K562 (cell line): ENCODE measurements around the gene BRME1. TPM values are rescaled to one million over a fixed set of nuclear protein-coding genes. Genes with fewer than 3 reads are reported as not detected.

Source experiments
- BCOR ChIP-seq: fragments of 450-650 bp; IDR thresholded peaks from 2 replicates; pipeline ENCODE4 v1.6.1; 2016
- CCAR2 ChIP-seq: fragments of 200-400 bp; formaldehyde crosslinking; IDR thresholded peaks from 2 replicates; pipeline ENCODE4 v1.6.1; 2017; ENCODE audit warnings: mild to moderate bottlenecking, low read depth, low read length
- GTF2A2 ChIP-seq: IDR thresholded peaks from 2 replicates; pipeline ENCODE4 v1.6.1; 2016; ENCODE audit warnings: mild to moderate bottlenecking, missing genetic modification characterization, missing compliant biosample characterization
- HDAC8 ChIP-seq: fragments of 450-650 bp; IDR thresholded peaks from 2 replicates; pipeline ENCODE4 v1.6.1; 2016; ENCODE audit warnings: mild to moderate bottlenecking, missing genetic modification characterization, moderate library complexity, missing compliant biosample characterization
- MTF1 ChIP-seq: fragments of 250-450 bp; sonication (Bioruptor Pico); IDR thresholded peaks from 2 replicates; pipeline ENCODE4 v1.9.0; 2021; ENCODE audit warnings: moderate library complexity, mild to moderate bottlenecking, inconsistent platforms, borderline replicate concordance
- NR4A1 ChIP-seq, 2 experiments: fragments of 250-450 bp in 1 of 2; fragments of 450-650 bp in 1 of 2; sonication (Bioruptor Pico) in 1 of 2; IDR thresholded peaks; 2 replicates each; pipeline versions ENCODE4 v1.4.0 to v1.6.1; 2016 to 2020; ENCODE audit warnings: mild to moderate bottlenecking in 2 of 2, missing compliant biosample characterization in 1 of 2, missing genetic modification characterization in 1 of 2, moderate library complexity in 1 of 2
- RBBP5 ChIP-seq: fragments of 200-600 bp; sonication (generic); IDR thresholded peaks from 2 replicates; pipeline ENCODE4 v1.6.1; 2012; ENCODE audit warnings: borderline replicate concordance, mild to moderate bottlenecking, low read length, control low read depth, inconsistent platforms; ENCODE audit not compliant: insufficient read depth, poor library complexity, severe bottlenecking
- SRSF1 ChIP-seq: fragments of 200-400 bp; formaldehyde crosslinking; IDR thresholded peaks from 2 replicates; pipeline ENCODE4 v1.6.1; 2017; ENCODE audit warnings: mild to moderate bottlenecking, low read depth, low read length, moderate library complexity
- TAF15 ChIP-seq: fragments of 200-400 bp; formaldehyde crosslinking; IDR thresholded peaks from 2 replicates; pipeline ENCODE4 v1.6.1; 2017; ENCODE audit warnings: mild to moderate bottlenecking, low read depth, low read length, moderate library complexity
- U2AF1 ChIP-seq: fragments of 200-400 bp; formaldehyde crosslinking; optimal IDR thresholded peaks from 2 replicates; pipeline ENCODE3; 2017; ENCODE audit warnings: mild to moderate bottlenecking, low read depth, low read length, moderate library complexity
- U2AF2 ChIP-seq: fragments of 200-400 bp; formaldehyde crosslinking; optimal IDR thresholded peaks from 2 replicates; pipeline ENCODE3; 2017; ENCODE audit warnings: low read depth, mild to moderate bottlenecking, low read length
- polyA plus RNA-seq, 8 experiments: library from polyadenylated mRNA; depleted of rRNA in 4 of 8; stranded (reverse) in 5 of 8; unstranded in 3 of 8; fragments of >200 nt; fragmentation: Nextera tagmentation in 2 of 8; fragmentation: Illumina TruSeq in 1 of 8; extraction: Ambion mirVana in 2 of 8; extraction: Trizol in 1 of 8; gene quantifications; 2 replicates each; pipeline versions ENCODE4 v1.2.1 to v1.2.3, GENCODE V29; 2011 to 2014; ENCODE audit warnings: inconsistent platforms in 1 of 8, missing spikeins in 1 of 8
- total RNA-seq, 7 experiments: library from RNA; depleted of rRNA in 6 of 7; stranded (reverse); fragments of >200 nt in 6 of 7; fragmentation: Illumina TruSeq in 2 of 7; extraction: Trizol in 2 of 7; gene quantifications; 2 replicates each; pipeline versions ENCODE4 v1.2.1 to v1.2.3, GENCODE V29; 2011 to 2021; ENCODE audit warnings: low replicate concordance in 1 of 7
- TF ChIP-seq, protein P1 (sequence below), 2 experiments: IDR thresholded peaks; 2 replicates each; pipeline ENCODE4 v1.6.1; 2011; ENCODE audit warnings: borderline replicate concordance in 1 of 2, control low read depth in 1 of 2, low read depth in 1 of 2, low read length in 1 of 2, mild to moderate bottlenecking in 1 of 2, mixed read lengths in 1 of 2, moderate library complexity in 1 of 2; ENCODE audit not compliant: insufficient read depth in 1 of 2, insufficient read length in 1 of 2, poor library complexity in 1 of 2, severe bottlenecking in 1 of 2; ENCODE audit errors: extremely low read depth in 1 of 2
- TF ChIP-seq, protein P2 (sequence below): IDR thresholded peaks from 2 replicates; pipeline ENCODE4 v1.6.1; 2012; ENCODE audit warnings: low read depth, low read length, improper control_type of control experiment, borderline replicate concordance
- TF ChIP-seq, protein P3 (sequence below), 2 experiments: fragments of 450-650 bp; formaldehyde crosslinking in 1 of 2; IDR thresholded peaks; 2 replicates each; pipeline versions ENCODE4 v1.4.0 to v1.6.1; 2014 to 2020; ENCODE audit warnings: mild to moderate bottlenecking in 2 of 2, borderline replicate concordance in 1 of 2, low read depth in 1 of 2

BRME1 gene
- total and polyA plus RNA-seq, 9 of the 15 experiments (the other 6 are each of a cell fraction or from before 2014, with no cell fraction given): 0.75 to 6.1 (median 3.6) TPM

DNA sequence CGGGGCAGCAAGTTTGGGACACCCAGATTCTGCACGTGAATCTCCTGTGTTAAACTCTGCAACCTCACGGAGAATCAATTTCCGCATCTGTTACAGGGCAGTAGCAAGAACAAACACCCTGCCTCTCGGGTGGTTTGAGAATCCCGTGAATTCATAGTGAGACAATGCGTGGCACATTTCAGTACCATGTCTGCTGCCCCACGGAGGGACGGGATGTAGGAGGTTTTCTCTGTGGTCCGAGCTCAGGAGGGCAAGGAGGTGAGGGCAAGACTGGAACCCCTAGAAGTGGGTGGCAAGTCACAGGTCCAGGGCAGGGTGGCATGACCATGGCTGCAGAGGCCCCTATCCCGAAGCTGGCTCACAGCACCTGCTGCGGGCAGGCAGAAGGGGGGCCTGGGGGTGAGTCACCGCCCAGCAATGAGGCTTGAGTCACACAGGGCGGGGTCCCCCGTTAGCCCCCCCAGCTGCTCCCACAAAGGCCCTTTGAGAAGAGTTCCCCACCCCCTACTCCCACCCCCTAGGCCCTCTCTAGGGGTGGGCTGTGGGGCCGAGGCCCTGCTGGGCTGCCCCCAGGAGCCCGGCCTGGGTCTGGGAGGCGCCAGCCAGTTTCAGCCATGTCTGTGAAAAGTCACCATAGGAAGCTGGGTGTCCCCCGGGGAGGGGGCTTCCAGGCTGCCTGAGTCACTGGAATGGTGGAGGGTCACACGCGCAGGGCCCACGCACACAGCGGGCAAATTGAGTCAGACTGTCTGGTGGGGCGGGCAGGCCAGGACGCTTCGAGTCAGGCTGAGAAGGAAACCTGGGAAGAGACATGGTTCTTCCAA is 54.8 kb downstream of the BRME1 start (continued):
- TF ChIP-seq, protein P1, sequence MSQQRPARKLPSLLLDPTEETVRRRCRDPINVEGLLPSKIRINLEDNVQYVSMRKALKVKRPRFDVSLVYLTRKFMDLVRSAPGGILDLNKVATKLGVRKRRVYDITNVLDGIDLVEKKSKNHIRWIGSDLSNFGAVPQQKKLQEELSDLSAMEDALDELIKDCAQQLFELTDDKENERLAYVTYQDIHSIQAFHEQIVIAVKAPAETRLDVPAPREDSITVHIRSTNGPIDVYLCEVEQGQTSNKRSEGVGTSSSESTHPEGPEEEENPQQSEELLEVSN (IDR thresholded peaks at IDR 0.05; ENCODE audit: borderline replicate concordance in 1 of 2, extremely low read depth in 1 of 2, insufficient read depth in 1 of 2, insufficient read length in 1 of 2, low read depth in 1 of 2, low read length in 1 of 2, poor library complexity in 1 of 2, severe bottlenecking in 1 of 2): no peak
- TF ChIP-seq, protein P2, sequence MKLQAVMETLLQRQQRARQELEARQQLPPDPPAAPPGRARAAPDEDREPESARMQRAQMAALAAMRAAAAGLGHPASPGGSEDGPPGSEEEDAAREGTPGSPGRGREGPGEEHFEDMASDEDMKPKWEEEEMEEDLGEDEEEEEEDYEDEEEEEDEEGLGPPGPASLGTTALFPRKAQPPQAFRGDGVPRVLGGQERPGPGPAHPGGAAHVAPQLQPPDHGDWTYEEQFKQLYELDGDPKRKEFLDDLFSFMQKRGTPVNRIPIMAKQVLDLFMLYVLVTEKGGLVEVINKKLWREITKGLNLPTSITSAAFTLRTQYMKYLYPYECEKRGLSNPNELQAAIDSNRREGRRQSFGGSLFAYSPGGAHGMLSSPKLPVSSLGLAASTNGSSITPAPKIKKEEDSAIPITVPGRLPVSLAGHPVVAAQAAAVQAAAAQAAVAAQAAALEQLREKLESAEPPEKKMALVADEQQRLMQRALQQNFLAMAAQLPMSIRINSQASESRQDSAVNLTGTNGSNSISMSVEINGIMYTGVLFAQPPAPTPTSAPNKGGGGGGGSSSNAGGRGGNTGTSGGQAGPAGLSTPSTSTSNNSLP: no peak
- TF ChIP-seq U2AF2 (no peak), HDAC8 (tag) (no peak), CCAR2 (no peak), MTF1 (no peak), SRSF1 (no peak), GTF2A2 (no peak), NR4A1 (CRISPR knock-in tag; IDR thresholded peaks at IDR 0.05) (no peak), NR4A1 (tag; IDR thresholded peaks at IDR 0.05) (no peak), U2AF1 (no peak), RBBP5 (no peak), BCOR (0 out of 2 replicates have a peak, but pooled peaks have one; percentile 2), TAF15 (no peak)
- TF ChIP-seq, protein P3, sequence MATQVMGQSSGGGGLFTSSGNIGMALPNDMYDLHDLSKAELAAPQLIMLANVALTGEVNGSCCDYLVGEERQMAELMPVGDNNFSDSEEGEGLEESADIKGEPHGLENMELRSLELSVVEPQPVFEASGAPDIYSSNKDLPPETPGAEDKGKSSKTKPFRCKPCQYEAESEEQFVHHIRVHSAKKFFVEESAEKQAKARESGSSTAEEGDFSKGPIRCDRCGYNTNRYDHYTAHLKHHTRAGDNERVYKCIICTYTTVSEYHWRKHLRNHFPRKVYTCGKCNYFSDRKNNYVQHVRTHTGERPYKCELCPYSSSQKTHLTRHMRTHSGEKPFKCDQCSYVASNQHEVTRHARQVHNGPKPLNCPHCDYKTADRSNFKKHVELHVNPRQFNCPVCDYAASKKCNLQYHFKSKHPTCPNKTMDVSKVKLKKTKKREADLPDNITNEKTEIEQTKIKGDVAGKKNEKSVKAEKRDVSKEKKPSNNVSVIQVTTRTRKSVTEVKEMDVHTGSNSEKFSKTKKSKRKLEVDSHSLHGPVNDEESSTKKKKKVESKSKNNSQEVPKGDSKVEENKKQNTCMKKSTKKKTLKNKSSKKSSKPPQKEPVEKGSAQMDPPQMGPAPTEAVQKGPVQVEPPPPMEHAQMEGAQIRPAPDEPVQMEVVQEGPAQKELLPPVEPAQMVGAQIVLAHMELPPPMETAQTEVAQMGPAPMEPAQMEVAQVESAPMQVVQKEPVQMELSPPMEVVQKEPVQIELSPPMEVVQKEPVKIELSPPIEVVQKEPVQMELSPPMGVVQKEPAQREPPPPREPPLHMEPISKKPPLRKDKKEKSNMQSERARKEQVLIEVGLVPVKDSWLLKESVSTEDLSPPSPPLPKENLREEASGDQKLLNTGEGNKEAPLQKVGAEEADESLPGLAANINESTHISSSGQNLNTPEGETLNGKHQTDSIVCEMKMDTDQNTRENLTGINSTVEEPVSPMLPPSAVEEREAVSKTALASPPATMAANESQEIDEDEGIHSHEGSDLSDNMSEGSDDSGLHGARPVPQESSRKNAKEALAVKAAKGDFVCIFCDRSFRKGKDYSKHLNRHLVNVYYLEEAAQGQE (IDR thresholded peaks at IDR 0.05; ENCODE audit: borderline replicate concordance): no peak
- TF ChIP-seq, protein P3 (CRISPR knock-in tag; IDR thresholded peaks at IDR 0.05; ENCODE audit: low read depth): no peak
